ENCODE measurements around the gene PRR12. TPM values are rescaled to one million over a fixed set of nuclear protein-coding genes. Genes with fewer than 3 reads are reported as not detected.

PRR12 gene
- total and polyA plus RNA-seq, 2 donors (not counting 3 experiments of a cell fraction or from before 2014, with no cell fraction given), result 1.9 to 37.0 TPM

DNA sequence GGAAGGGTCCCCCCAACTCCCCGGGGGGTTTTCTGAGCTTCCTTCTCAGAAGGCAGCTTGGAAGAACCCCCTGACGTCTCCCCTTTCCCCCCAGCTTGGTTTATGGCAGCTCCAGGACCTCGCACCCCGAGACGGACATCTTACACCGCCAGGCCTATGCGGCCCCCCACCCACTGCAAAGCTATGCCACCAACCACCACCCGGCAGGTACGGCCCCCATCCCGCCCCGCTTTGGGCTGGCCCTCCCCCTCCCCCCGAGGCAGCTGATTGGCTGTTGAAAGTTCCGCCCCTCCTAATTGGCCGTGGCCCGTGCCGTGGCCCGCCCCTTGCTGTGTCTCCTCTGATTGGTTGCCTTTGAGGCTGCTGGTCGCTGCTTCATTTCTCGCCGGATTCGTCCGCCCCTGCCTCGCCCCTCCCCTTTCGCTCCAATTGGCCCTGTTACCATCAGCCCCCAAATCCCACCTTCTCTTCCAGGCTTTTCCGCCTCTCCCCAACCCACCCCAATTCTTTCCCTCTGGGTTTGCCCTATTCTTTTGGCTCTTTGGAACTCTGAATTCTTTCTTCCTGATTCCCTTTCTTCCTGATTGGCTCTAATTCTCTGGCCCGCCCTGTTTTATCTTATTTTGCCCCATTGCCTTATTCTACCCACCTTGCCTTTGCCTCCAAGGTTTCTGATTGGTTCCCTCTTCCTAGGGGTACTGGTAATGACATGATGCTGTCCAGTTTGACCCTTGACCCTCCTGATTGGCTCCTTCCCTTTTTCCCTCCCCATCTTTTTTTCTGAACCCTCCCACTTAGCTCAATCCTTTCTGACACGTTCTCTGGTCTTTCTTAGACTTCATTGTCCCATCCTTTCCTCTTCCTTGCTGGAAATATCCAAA is 2.5 kb downstream of the PRR12 start:
- TF ChIP-seq POLR2A (IDR thresholded peaks at IDR 0.05; ENCODE audit: low read depth, low read length) (no peak), EZH2 (IDR thresholded peaks at IDR 0.05; ENCODE audit: borderline replicate concordance, low read depth, low read length, severe bottlenecking) (no peak), CTCF (IDR thresholded peaks at IDR 0.05; ENCODE audit: extremely low read depth in 1 of 2, insufficient read depth in 1 of 2, low read depth in 1 of 2, low read length in 2 of 2) (no peak), FOS (IDR thresholded peaks at IDR 0.05; ENCODE audit: borderline replicate concordance, insufficient read depth, low read length) (no peak), MAX (IDR thresholded peaks at IDR 0.05; ENCODE audit: insufficient read depth, insufficient read length) (no peak), JUN (IDR thresholded peaks at IDR 0.05; ENCODE audit: borderline replicate concordance, insufficient read depth, insufficient read length, low read depth) (no peak), POLR2AphosphoS5 (IDR thresholded peaks at IDR 0.05; ENCODE audit: insufficient read depth, low read depth, low read length) (no peak), GATA2 (IDR thresholded peaks at IDR 0.05; ENCODE audit: insufficient read depth, insufficient read length, low read depth, low read length) (no peak), MYC (IDR thresholded peaks at IDR 0.05; ENCODE audit: low read depth, low read length) (no peak)
- BruUV-seq (replicated peaks), result no TSS peak
- Histone ChIP-seq H4K20me1 (replicated peaks; ENCODE audit: control insufficient read depth, extremely low read depth, insufficient read depth, low read length) (no peaks in the 10 kb centered on the region), H3K27ac (ENCODE audit: insufficient read depth, low read depth, low read length) (no peak overlapping the region), H3K4me3 (replicated peaks in 1 of 3; ENCODE audit: insufficient read depth in 1 of 3, low read depth in 1 of 3, low read length in 3 of 3) (peak overlapping the region; percentile 20 to 88 (median 32)), H3K9ac (replicated peaks; ENCODE audit: extremely low read depth, insufficient read depth, low read length) (no peak overlapping the region), H3K9me1 (replicated peaks; ENCODE audit: control insufficient read depth, extremely low read depth, insufficient read depth, low read length) (no peaks in the 10 kb centered on the region), H3K9me3 (replicated peaks; ENCODE audit: control insufficient read depth, insufficient read depth, low read length) (no peaks in the 10 kb centered on the region), H3K36me3 (ENCODE audit: control insufficient read depth in 2 of 2, extremely low read depth in 1 of 2, insufficient read depth in 2 of 2, low read length in 2 of 2) (peaks cover 7 to 16% of the 10 kb centered on the region in 2 experiments), H3K79me2 (ENCODE audit: control insufficient read depth, insufficient read depth, low read length) (peaks cover 44% of the 10 kb centered on the region), H3K4me1 (ENCODE audit: control insufficient read depth, extremely low read depth, insufficient read depth, low read length) (peaks cover 16% of the 10 kb centered on the region), H3K27me3 (ENCODE audit: control insufficient read depth in 2 of 2, insufficient read depth in 2 of 2, low read length in 2 of 2) (no peaks in the 10 kb centered on the region), H2AFZ (ENCODE audit: low read depth, low read length) (no peak overlapping the region), H3K4me2 (ENCODE audit: insufficient read depth, low read length) (peak overlapping the region; percentile 49)
- FAIRE-seq (peak; percentile 94), DNase-seq (ENCODE audit: low read depth, low spot score) (peak; percentile 94)
- CTCF ChIA-PET, result interaction anchor here (1.0 kb wide), 1 partner anchor 13 kb away, joined by 3 read pairs; the partner anchor contains the start of gene NOSIP
- intact Hi-C loops (cut with micrococcal nuclease) (loop anchor here (1.0 to 5.0 kb wide), 2 partner anchors 21 to 274 kb away; partner anchors contain the start of gene PNKP), dilution Hi-C loops (cut with MboI; ENCODE audit: extremely low pct_ligation_motif_present, low sequenced_read_pairs) (no loop called here)
- POLR2A ChIA-PET, result interaction anchor here (0.6 to 1.7 kb wide), 2 partner anchors 13 to 47 kb away, joined by 3 to 7 read pairs; partner anchors contain the start of genes NOSIP and RRAS
